HFFc6 (cell line): ENCODE results near the gene TFAM. TPM values are rescaled to one million over a fixed set of nuclear protein-coding genes. Genes with fewer than 3 reads are reported as not detected.
A peak's percentile ranks its signal among the peaks of the same experiment; 100 is the strongest.

Experiments used
- DNase-seq: peaks from one replicate; pipeline ENCODE4 v3.0.0-alpha.2; 2018
- H3K27ac Mint-ChIP-seq: 2 replicates; pipeline ENCODE4 v1.8.0; 2020; ENCODE audit warnings: mild to moderate bottlenecking, mixed read lengths
- H3K27me3 Mint-ChIP-seq: 2 replicates; pipeline ENCODE4 v1.8.0; 2021; ENCODE audit warnings: mild to moderate bottlenecking, moderate library complexity, mixed read lengths; ENCODE audit not compliant: insufficient read depth
- H3K36me3 Mint-ChIP-seq: 2 replicates; pipeline ENCODE4 v1.8.0; 2021; ENCODE audit warnings: low read depth, mixed read lengths
- H3K4me1 Mint-ChIP-seq: 2 replicates; pipeline ENCODE4 v1.8.0; 2020; ENCODE audit warnings: low read depth, mixed read lengths
- H3K4me3 Mint-ChIP-seq: 2 replicates; pipeline ENCODE4 v1.8.0; 2020; ENCODE audit warnings: mild to moderate bottlenecking, moderate library complexity, mixed read lengths
- H3K9me3 Mint-ChIP-seq: 2 replicates; pipeline ENCODE4 v1.8.0; 2020; ENCODE audit warnings: mild to moderate bottlenecking, mixed read lengths
- CTCF ChIP-seq: fragments of 200-600 bp; sonication (generic); IDR thresholded peaks from 2 replicates; pipeline ENCODE4 v1.5.0; 2021; ENCODE audit warnings: antibody characterized with exemption, mild to moderate bottlenecking
- long read RNA-seq: library from polyadenylated mRNA; unstranded; transcript quantifications from one replicate; pipeline ENCODE4 v2.0.0, GENCODE V29; 2019
- total RNA-seq, 6 experiments: library from RNA; stranded (reverse); fragmentation: NEBNext Ultra II Directional; extraction: Animal tissue kit (Norgen Biotek cat#: 25700); gene quantifications; 2 replicates in 1 of 6; 3 replicates in 5 of 6; pipeline ENCODE4 v1.2.3, GENCODE V29; 2021

Gene TFAM
- total RNA-seq = 10 to 100 TPM; 21.4 to 27.1 (median 26.0) TPM
- long read RNA-seq, full-length matches to known transcripts = 2 of 9 reads
- long read RNA-seq, partial matches to known transcripts = 6 of 9 reads
- long read RNA-seq, other reads (novel, unspliced or antisense) = 1 of 9 reads

- Mint-ChIP-seq H3K4me3 (peak within 1 kb of the TSS; percentile 96), H3K4me1 (peaks cover 25% of the 10 kb centered on the region), H3K27me3 (no peaks in the 10 kb centered on the region), H3K27ac (peak within 1 kb of the TSS; percentile 89), H3K36me3 (peaks cover 4% of the 10 kb centered on the region; the same call in 1 of the 2 replicates), H3K9me3 (no peaks in the 10 kb centered on the region)
- TF ChIP-seq CTCF = peak; percentile 81
- DNase-seq = peak; percentile 89
Observed at GRCh38 chr10:58384999-58385783, at the start of gene TFAM. TSS of gene TFAM (plus strand) at chr10:58385410. CDS start at chr10:58385548, 138 bp downstream.

- Mint-ChIP-seq H3K4me3 (peak overlapping the region; percentile 97), H3K36me3 (no peaks in the 10 kb centered on the region), H3K9me3 (no peaks in the 10 kb centered on the region), H3K4me1 (peaks cover 14% of the 10 kb centered on the region), H3K27me3 (peaks cover 5% of the 10 kb centered on the region), H3K27ac (peak overlapping the region; percentile 85; the same call in 1 of the 2 replicates)
- DNase-seq = no peak
- TF ChIP-seq CTCF = no peak
Observed at GRCh38 chr10:58336242-58336641, 49.0 kb upstream of the TFAM start.

GRCh38 chr10:58341422-58341821 is 43.8 kb upstream of the TFAM start:
- no peak overlapping the region for H3K27ac Mint-ChIP-seq
- no peak overlapping the region for H3K4me3 Mint-ChIP-seq
- no peak for TF ChIP-seq CTCF
- H3K4me1 Mint-ChIP-seq = peaks cover 4% of the 10 kb centered on the region
- no peaks in the 10 kb centered on the region for H3K9me3 Mint-ChIP-seq
- H3K27me3 Mint-ChIP-seq = no peaks in the 10 kb centered on the region
- DNase-seq = no peak
- H3K36me3 Mint-ChIP-seq = no peaks in the 10 kb centered on the region; the same call in 1 of the 2 replicates

GRCh38 chr10:58341947-58342346 is 43.3 kb upstream of the TFAM start:
- no peak for DNase-seq
- Mint-ChIP-seq H3K4me3 (no peak overlapping the region), H3K36me3 (no peaks in the 10 kb centered on the region; the same call in 1 of the 2 replicates), H3K4me1 (no peaks in the 10 kb centered on the region; the same call in 1 of the 2 replicates), H3K27ac (no peak overlapping the region), H3K9me3 (no peaks in the 10 kb centered on the region), H3K27me3 (no peaks in the 10 kb centered on the region)
- no peak for TF ChIP-seq CTCF

- no peak for TF ChIP-seq CTCF
- Mint-ChIP-seq H3K9me3 (no peaks in the 10 kb centered on the region), H3K4me3 (no peak overlapping the region), H3K4me1 (peaks cover 14% of the 10 kb centered on the region), H3K27me3 (no peaks in the 10 kb centered on the region; the same call in 1 of the 2 replicates), H3K36me3 (no peaks in the 10 kb centered on the region; the same call in 1 of the 2 replicates), H3K27ac (no peak overlapping the region)
- no peak for DNase-seq
Observed at GRCh38 chr10:58347967-58348366, 37.2 kb upstream of the TFAM start.
